GM12878 (cell line): Measurements from ENCODE around the gene CSTB. TPM values are rescaled to one million over a fixed set of nuclear protein-coding genes. Genes with fewer than 3 reads are reported as not detected.

ENCODE experiments used
- ASH2L ChIP-seq: fragments of 300-600, 200-600 bp; sonication (generic); IDR thresholded peaks from 2 replicates; pipeline ENCODE4 v1.6.1; 2017; ENCODE audit warnings: low read depth, mild to moderate bottlenecking, borderline replicate concordance
- BHLHE40 ChIP-seq, 2 experiments: fragments of 450-650 bp in 1 of 2; IDR thresholded peaks; 2 replicates each; pipeline ENCODE4 v1.6.1; 2011 to 2017; ENCODE audit warnings: low read depth in 2 of 2, borderline replicate concordance in 1 of 2, improper control_type of control experiment in 1 of 2, low read length in 1 of 2, mild to moderate bottlenecking in 1 of 2
- DPF2 ChIP-seq: fragments of 450-650 bp; IDR thresholded peaks from 2 replicates; pipeline ENCODE4 v1.6.1; 2017; ENCODE audit warnings: mild to moderate bottlenecking
- E2F8 ChIP-seq: fragments of 450-650 bp; IDR thresholded peaks from 2 replicates; pipeline ENCODE4 v1.6.1; 2018; ENCODE audit warnings: mild to moderate bottlenecking, low read depth, moderate library complexity; ENCODE audit not compliant: partially characterized antibody
- IKZF1 ChIP-seq: fragments of 450-650 bp; conservative IDR thresholded peaks from 2 replicates; pipeline ENCODE4 v1.6.1; 2017; ENCODE audit warnings: antibody characterized with exemption, mild to moderate bottlenecking
- IKZF2 ChIP-seq, 2 experiments: fragments of 450-650 bp; IDR thresholded peaks; 2 replicates each; pipeline ENCODE4 v1.6.1; 2017; ENCODE audit warnings: mild to moderate bottlenecking in 2 of 2, moderate library complexity in 2 of 2
- MEF2B ChIP-seq: fragments of 450-650 bp; IDR thresholded peaks from 2 replicates; pipeline ENCODE4 v1.6.1; 2018; ENCODE audit warnings: mild to moderate bottlenecking, moderate library complexity; ENCODE audit not compliant: partially characterized antibody, poor library complexity, severe bottlenecking
- MXI1 ChIP-seq: fragments of 150-350 bp; IDR thresholded peaks from 2 replicates; pipeline ENCODE4 v1.6.1; 2011; ENCODE audit warnings: low read depth, mild to moderate bottlenecking, inconsistent platforms, low read length, improper control_type of control experiment
- NFXL1 ChIP-seq: fragments of 450-650 bp; IDR thresholded peaks from 2 replicates; pipeline ENCODE4 v1.6.1; 2017; ENCODE audit warnings: antibody characterized with exemption, mild to moderate bottlenecking, borderline replicate concordance
- RAD51 ChIP-seq: fragments of 450-650 bp; IDR thresholded peaks from 2 replicates; pipeline ENCODE4 v1.6.1; 2016; ENCODE audit warnings: moderate library complexity, mild to moderate bottlenecking, inconsistent platforms
- SIX5 ChIP-seq: IDR thresholded peaks from 2 replicates; pipeline ENCODE4 v1.6.1; 2011; ENCODE audit warnings: mild to moderate bottlenecking, low read depth, low read length, moderate library complexity; ENCODE audit not compliant: severe bottlenecking
- SMARCA5 ChIP-seq: fragments of 450-650 bp; IDR thresholded peaks from 2 replicates; pipeline ENCODE4 v1.6.1; 2017; ENCODE audit warnings: mild to moderate bottlenecking
- SPI1 ChIP-seq: IDR thresholded peaks from 2 replicates; pipeline ENCODE4 v1.6.1; 2011; ENCODE audit warnings: low read depth, mild to moderate bottlenecking, low read length, moderate library complexity, borderline replicate concordance; ENCODE audit not compliant: insufficient read depth
- SUZ12 ChIP-seq: fragments of 200-600 bp; sonication (generic); IDR thresholded peaks from one replicate; pipeline ENCODE4 v1.6.1; 2018; ENCODE audit warnings: antibody characterized with exemption, mild to moderate bottlenecking; ENCODE audit not compliant: unreplicated experiment
- TAF1 ChIP-seq: IDR thresholded peaks from 2 replicates; pipeline ENCODE4 v1.6.1; 2011; ENCODE audit warnings: mild to moderate bottlenecking, low read depth, low read length, borderline replicate concordance
- TARDBP ChIP-seq: IDR thresholded peaks from 2 replicates; pipeline ENCODE4 v1.6.1; 2016; ENCODE audit warnings: borderline replicate concordance
- polyA plus RNA-seq, 11 experiments: library from polyadenylated mRNA; depleted of rRNA in 4 of 11; unstranded in 6 of 11; stranded (reverse) in 5 of 11; fragments of >200 nt; fragmentation: Nextera tagmentation in 4 of 11; fragmentation: Illumina TruSeq in 1 of 11; extraction: Ambion mirVana in 4 of 11; extraction: Trizol in 1 of 11; gene quantifications; 1 replicate in 1 of 11; 2 replicates in 10 of 11; pipeline versions ENCODE4 v1.2.1 to v1.2.3, GENCODE V29; 2011 to 2016; ENCODE audit warnings: inconsistent platforms in 2 of 11, missing spikeins in 2 of 11, low read depth in 1 of 11
- total RNA-seq, 4 experiments: library from RNA; depleted of rRNA in 3 of 4; stranded (reverse); fragments of >200 nt in 3 of 4; fragmentation: Illumina TruSeq in 1 of 4; extraction: Trizol in 1 of 4; gene quantifications; 2 replicates each; pipeline versions ENCODE4 v1.2.1 to v1.2.3, GENCODE V29; 2013 to 2021
- TF ChIP-seq, protein P1 (sequence below), 3 experiments: IDR thresholded peaks in 2 of 3; conservative IDR thresholded peaks in 1 of 3; 2 replicates each; pipeline ENCODE4 v1.5.1; 2011; ENCODE audit warnings: low read depth in 3 of 3, low read length in 3 of 3, mild to moderate bottlenecking in 3 of 3, control low read depth in 2 of 3, moderate library complexity in 2 of 3, inconsistent platforms in 1 of 3, mixed read lengths in 1 of 3; ENCODE audit not compliant: control insufficient read depth in 2 of 3, insufficient read depth in 1 of 3; ENCODE audit errors: extremely low read depth in 1 of 3

Gene CSTB
- total and polyA plus RNA-seq, 10 of the 15 experiments (the other 5 are each of a cell fraction or from before 2014, with no cell fraction given) = 12.5 to 82.7 (median 41.9) TPM

DNA sequence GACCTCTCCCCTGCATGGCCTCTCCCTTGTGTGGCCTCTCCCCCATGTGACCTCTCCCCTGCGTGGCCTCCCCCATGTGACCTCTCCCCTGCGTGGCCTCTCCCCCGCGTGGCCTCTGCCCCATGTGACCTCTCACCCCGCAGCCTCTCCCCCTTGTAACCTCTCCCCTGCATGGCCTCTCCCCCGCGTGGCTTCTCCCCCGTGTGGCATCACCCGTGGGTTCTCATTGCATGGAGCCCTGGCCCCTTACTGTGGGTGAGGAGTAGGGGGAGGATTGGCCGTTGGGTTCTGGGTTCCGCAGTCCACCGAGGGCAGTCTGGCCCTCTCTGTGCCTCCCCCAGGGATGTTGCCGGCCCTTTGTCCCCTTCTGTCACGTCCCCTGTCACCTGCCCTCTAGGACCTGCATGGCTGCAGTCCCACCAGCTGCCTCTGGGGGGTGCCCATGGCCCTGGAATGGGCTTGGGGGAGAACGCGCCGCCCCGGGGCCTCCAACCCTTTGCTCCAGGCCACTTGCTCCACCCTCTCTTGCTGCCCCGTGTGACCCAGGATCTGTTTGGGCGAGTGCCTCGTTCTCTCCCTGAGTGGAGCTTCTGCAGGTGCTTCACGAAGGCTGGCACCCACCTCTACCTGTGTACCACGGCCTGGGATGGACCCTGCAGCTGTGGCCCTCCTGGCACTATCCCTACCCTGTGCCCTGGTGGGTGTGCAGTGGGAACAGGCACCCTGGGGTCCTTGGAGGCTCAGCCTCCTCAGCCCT is 34.6 kb upstream of the CSTB start (continued):
- TF ChIP-seq, protein P1, sequence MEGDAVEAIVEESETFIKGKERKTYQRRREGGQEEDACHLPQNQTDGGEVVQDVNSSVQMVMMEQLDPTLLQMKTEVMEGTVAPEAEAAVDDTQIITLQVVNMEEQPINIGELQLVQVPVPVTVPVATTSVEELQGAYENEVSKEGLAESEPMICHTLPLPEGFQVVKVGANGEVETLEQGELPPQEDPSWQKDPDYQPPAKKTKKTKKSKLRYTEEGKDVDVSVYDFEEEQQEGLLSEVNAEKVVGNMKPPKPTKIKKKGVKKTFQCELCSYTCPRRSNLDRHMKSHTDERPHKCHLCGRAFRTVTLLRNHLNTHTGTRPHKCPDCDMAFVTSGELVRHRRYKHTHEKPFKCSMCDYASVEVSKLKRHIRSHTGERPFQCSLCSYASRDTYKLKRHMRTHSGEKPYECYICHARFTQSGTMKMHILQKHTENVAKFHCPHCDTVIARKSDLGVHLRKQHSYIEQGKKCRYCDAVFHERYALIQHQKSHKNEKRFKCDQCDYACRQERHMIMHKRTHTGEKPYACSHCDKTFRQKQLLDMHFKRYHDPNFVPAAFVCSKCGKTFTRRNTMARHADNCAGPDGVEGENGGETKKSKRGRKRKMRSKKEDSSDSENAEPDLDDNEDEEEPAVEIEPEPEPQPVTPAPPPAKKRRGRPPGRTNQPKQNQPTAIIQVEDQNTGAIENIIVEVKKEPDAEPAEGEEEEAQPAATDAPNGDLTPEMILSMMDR (IDR thresholded peaks at IDR 0.05 in 2 of 3, conservative IDR thresholded peaks at IDR 0.05 in 1 of 3; ENCODE audit: control insufficient read depth in 2 of 3, extremely low read depth in 1 of 3, insufficient read depth in 1 of 3, low read depth in 3 of 3, low read length in 3 of 3) = peak; percentile 98 to 99 (median 99)
- TF ChIP-seq TARDBP (no peak), SPI1 (peak; percentile 7; the same call in 1 of the 2 replicates), NFXL1 (no peak), IKZF1 (peak; percentile 47), SMARCA5 (peak; percentile 94), BHLHE40 (IDR thresholded peaks at IDR 0.05; ENCODE audit: borderline replicate concordance in 1 of 2, low read depth in 2 of 2, low read length in 1 of 2) (peak; percentile 87 to 96), SIX5 (no peak), E2F8 (no peak), IKZF2 (IDR thresholded peaks at IDR 0.05) (peak in 1 of 2 experiments; percentile 41; a peak in 1 of 4 replicates), RAD51 (peak; percentile 41), SUZ12 (no peak), DPF2 (peak; percentile 35; the same call in 1 of the 2 replicates), ASH2L (no peak), MEF2B (peak; percentile 39), TAF1 (0 out of 2 replicates have a peak, but pooled peaks have one; percentile 15), MXI1 (peak; percentile 32; the same call in 1 of the 2 replicates)
